Central memory CD4-positive, alpha-beta T cell (primary cell): ENCODE measurements around the gene RIOX2.

Source experiments
- DNase-seq: peaks from one replicate; pipeline ENCODE4 v3.0.0; 2022

Gene RIOX2

DNA sequence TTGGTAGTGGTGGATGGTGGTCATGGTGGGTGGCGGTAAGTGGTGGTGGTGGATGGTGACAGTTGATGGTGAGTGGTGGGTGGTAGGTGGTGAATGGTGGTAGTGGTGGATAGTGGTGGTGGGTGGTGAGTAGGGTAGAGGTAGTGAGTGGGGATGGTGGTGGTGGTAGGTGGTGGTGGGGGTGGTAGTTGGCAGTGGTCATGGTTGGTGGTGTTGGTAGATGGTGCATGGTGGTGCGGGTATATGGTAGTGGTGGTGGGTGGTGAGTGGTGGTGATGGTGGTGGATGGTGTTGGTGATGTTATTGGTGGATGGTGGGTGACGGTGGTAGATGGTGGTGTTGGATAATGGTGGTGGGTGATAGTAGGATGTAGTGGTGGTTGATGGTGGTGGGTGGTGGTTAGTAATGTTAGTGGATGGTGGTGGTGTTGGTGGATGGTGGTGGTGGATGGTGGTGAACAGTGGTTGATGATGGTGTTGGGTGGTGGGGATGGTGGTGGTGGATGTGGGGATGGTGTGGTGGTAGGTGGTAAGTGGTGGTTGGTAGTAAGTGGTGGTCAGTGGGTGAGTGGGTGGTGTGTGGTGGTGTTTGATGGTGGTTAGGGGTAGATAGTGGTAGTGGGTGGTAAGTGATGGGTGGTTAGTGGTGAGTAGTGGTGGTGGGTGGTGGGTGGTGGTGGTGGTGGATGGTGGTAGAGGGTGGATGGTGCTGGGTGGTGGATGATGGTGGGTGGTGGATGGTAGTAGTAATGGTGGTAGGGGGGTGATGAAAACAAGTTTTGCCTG lies 16.7 kb upstream of the RIOX2 start:
- no peak for DNase-seq

DNA sequence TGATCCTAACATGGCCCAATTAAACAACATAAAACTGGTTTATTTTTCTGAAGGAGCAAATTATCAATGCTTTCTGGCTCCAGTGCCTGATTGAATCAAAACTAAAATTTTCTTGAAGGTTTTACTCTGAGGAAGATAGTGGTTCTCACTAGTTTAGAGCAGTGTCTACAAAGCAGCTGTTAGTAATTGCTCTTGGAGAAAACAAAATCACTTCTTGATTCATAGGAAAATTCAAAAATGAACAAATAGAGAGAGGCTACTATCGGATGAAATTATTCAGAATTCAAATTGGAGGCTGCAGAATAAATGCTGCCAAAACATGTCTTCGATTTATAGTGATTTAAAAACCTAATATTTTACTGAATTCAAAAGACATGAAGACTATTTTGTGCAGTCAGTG lies 15.1 kb upstream of the RIOX2 start:
- no peak for DNase-seq

DNA sequence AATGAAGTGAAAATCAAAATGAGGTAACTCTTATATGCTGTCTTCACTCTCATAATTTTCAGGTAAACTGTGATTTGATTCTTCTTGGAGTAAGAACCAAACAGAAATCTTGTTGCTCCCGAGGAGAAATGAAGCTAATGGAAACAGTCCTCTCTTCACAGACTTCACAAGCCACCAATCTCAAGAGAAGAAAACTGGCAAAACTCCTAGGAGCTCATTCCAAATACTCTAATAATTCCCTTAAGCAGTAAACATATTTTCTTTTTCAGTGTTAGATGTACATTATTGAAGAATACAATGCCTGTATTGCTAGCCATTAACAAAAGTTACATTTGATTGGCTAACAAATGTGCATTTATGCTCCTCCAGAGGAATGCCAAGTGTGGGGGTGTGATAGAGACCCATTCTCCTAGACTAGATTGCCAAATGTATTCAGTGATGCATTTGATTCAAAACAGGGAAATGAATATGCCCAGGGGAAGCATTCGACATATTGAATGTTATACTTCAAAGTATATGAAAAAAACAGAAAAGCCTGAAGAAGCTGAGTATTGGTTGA lies 11.8 kb upstream of the RIOX2 start:
- no peak for DNase-seq

DNA sequence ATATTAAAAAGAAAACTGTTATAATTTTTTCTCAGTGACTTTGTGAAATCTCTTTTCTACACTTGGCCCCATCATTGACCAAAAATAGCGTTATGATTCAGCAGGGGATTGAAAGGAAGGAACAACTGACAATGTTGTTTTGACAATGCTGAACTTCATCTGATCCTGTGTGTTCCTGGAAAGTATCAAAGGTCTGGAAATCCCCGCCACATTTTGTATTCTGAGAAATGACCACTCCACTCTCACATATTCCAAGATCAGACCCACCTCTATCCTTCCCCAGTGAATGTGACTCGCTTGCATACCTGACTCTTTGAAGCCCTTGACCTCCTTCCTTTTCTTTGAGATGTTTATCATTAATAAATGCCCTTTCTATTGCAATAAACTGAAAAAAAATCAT lies 9.7 kb upstream of the RIOX2 start:
- DNase-seq: no peak

DNA sequence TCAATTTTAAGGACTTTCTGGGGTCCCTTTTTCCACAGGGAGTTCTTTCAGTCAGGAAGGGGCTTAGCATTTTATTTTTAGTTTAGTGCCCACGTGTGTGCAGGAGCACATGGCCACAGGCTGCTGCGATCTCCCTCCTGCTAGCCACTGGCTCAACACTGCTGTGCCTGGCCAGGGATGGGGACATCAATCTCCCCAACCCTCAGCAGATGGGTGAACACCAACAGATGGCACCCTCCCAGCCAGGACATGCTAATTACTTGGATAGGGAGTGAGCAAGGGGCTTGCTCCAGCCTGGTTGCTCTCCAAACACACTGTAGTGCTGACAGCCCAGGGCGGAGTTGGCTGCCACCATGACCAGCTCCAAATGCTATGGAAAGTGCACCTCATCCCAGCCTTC lies 7.4 kb upstream of the RIOX2 start:
- DNase-seq: no peak

DNA sequence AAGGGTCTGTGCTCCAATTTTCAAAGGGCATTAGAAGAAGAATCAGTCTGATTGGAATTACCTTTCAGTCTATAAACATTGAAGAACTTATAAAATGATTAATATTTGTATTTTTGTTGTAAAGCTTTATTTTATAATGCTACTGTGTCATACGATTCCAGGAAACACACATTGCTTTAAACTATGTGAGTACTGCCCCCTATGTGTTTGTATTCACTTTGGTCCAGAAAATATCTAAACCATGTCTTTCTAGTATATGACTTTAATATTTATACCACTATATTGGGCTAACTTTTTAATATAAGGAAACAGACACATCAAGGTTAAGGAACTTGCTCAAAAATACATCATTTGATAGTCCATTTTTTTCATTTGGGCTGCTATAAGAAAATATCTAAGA lies 3.2 kb upstream of the RIOX2 start:
- no peak for DNase-seq

DNA sequence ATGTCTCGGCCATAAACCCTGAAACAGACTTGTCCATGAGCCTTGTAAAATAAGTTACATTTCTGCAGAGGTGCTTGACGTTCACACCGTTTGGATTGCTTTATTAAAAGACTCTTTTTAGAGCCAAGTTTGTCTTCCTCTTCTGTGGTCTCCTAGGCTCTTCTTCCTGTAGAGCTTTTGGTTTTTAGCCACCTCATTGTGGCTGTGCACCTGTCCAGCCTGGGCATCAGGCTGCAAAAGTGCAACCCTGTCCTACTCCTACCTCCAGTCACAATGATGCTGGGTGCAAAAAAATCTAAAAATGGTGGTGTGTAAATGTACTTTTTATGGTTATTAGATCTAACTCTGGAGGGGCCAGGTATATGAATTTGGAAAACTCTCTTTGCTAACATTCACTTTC lies 2.8 kb upstream of the RIOX2 start:
- no peak for DNase-seq

DNA sequence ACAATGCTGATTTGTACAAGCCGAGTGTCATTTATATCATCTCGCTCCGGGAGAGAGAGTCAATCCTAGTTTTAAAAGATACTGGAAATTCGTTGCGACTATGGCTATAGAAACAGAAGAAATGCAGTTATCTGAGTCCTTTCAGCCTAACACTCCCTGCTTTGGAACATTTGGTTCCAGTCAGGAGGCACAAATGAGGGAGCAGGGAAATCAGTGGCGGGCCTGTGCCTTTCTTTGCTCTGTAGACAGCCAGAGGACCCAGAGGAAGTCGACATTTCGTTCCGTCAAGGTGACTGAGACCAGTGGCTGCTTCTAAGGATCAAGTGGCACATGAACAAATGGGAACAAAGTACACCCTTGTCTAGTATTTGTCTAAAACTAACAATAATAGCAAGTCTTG lies 745 bp upstream of the RIOX2 start:
- no peak for DNase-seq

DNA sequence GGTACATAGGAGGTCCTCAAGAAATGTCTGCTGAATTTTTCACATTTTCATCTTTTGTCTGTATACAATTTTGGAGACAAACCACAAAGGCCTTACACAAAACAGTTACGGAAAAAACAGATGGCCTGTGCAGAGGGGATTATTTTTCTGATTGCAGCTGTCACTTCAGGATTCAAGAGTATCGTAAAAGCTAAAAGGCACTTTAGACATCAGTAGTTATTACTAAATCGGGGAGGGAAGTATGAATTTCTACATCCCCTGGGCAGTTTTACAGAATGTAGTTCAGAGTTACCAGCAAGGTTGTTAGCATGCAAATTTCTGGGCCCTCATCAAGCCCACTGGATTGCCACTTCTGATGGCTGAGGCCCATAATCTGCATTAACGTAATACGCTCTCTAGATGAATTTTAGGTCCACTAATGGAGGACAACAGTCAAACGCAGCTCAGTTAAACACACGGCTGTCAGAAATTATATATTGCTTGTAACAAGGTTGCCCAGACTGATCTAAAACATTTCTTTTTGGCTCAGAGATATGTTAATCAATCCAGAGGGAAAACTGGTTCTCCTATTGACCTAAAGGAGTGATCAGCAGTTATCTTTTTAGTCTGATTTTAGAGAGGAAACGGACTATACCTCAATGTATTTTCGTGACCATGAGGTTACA lies 1.1 kb downstream of the RIOX2 start:
- DNase-seq: no peak

DNA sequence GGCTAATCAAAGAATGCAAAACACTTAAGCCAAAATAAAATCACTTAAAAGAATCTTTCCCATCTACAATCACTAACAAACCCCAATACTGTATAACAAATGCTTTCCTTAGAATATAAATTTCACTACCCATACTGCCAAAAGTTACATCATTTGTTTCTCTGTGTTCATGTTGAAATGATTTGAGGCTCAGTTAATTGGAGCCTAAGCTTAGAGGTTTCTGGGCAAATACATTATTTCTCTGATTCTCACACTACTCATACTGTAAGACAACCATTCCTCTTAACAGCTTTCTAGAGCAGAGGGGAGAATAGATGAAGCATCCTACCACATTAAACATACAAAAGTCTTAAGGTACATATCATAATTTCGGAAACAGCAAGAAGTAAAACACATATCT lies 2.1 kb downstream of the RIOX2 start:
- DNase-seq: no peak

DNA sequence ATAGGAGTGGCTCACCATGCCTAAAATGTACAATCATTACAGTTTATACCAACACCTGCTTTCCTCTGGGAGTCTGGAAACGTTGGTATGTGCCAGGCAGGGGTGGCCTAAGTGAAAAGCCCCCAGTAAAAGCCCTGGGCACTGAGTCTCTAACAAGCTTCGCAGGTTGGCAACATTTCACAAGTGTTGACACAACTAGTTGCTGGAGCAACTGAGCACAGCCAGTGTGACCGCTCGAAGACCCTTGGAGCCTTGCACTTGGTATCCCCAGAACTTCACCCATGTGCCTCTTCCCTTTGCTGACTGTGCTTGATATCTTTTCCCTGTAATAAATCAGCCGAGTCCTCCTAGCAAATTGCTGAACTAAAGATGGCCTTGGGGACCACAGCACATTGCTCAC lies 2.7 kb downstream of the RIOX2 start:
- DNase-seq: no peak

DNA sequence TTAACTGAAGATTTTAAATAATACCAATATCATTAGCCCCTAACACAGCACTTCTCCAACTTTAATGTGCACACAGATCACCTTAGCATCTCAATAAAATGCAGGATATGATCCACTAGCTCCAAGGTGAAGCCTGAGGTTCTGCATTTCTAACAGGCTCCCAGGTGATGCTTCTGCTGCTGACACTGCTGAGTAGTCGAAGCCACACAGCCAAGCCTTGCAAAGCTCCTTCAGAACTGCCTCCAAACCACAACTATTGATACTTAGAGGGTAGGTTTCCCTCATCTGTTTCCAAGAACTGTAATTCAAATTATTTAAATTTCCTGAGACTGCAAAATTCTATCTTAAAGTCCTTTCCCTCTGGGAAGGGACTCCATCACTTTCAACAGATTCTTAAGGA lies 3.9 kb downstream of the RIOX2 start:
- no peak for DNase-seq

DNA sequence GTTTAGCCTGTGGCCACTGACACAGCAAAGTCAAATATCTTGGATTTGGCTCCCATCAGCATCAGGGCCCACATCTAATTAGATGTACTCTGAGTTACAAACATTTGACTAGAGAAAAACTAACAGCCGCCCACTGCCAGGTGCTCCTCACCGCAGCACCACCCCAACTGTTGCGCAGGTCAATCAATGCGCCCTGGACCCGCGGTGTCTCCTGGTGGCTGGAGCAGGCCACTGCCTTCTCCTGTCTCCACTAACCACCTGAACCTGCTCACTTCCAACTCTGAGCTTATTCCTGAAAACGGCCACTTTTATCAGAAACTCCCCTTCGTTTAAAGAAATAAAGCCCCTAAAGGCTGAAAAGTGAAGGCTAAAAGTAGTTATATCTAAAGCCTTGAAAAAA lies 4.3 kb downstream of the RIOX2 start:
- DNase-seq: no peak

DNA sequence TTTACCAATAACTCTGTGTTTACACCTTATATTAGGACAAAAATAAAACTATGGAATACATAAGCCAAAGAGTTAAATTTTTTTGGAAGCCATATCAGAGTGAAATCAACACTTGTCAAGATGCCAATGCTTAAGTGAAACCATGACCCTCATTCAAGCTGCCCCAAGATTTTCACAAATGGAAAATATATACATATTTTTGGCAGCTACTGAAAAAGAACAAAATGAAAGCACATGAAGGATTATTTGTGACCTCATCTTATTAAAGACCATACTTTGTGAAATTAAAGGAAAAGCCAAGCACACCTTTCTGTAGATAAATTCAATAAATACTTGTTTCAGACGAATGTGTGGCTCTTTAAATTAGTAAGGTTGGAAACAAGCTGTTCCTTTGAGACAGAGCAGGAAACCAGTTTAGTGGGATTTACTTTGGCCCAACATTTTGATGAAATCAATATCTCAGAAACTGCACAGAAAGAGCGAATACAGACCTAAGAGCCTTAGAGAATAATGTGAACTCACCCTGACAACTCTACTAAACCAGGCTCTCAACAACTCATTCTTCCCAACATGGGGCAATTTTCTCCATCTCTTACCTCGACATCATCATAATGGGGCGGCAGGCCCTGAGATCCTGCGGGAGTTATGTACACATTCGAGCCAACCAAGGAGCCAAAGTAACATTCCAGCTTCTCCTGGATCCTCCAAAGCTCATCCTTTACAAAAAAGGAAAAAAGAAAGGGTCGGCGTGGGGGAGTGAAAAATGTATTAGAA lies 11.1 kb downstream of the RIOX2 start:
- no peak for DNase-seq

DNA sequence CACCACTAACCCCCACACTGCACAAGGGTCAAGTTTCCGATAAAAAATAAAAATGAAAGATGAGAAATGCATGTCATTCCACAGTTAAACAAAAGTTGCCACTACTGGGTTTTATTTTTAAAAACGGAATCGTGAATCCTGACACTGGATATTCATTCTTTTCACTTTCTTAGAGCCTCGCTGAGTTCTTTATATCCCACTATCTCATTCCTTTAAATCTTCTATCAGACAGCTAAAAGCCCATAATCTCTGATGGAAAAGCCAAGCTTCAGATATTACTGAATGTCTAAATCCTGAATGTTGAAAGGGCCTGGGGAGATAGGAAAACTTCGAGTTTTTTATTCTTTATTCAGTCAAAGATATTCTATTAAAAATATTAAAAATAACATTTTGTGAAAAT lies 11.7 kb downstream of the RIOX2 start:
- DNase-seq: no peak

DNA sequence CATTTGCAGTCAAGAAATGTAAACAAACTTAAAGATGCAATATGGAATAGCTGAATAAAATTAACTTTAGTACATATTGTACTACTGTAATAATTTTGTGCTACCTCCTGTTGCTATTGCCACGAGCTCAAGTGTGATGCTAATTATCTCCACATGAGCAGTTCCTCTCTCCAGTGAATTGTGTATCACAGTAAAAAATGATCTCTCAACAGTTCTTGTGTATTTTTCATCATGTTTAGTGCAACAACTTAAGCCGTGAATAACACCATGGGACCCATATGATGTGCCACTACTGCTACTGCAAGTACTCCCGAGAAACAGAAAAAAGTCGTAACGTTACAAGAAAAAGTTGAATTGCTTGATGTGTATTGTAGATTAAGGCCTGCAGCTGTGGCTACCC lies 12.4 kb downstream of the RIOX2 start:
- DNase-seq: no peak

DNA sequence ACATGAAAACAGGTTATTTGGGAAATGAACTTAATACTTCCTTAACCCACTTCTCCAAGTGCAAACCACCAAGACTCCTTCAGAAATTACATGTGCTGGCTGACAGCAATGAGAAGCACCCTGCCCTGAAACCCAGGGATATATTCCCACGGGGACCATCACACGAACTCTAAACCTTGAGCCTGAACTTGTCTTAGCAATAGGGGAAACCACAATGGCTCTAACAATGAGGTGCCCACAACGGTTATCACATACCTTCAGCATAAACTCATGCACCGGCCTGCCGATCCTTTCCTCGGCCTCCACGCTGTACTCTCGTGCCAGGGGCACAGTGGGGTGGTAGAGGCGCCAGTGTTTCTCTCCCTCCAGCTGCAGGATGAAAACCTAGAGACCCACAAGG lies 13.4 kb downstream of the RIOX2 start:
- no peak for DNase-seq

DNA sequence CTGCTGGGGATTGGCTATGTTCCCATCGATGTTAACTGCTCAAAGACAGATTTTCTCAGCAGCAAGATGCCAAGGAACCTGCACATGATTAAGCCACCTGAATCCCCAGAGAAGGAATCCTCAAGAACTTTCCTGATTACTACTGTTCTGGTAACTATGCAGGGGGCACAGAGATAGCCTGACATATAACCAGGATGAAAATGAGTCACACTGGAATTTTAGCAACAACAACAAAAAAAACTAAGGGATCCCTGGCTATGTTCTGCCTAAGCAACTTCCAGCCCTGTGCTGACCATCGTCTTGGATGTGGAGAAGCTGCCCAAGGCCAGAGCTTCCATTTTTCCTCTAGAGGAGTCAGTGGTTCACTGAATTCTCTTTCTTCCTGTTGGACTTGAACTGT lies 13.8 kb downstream of the RIOX2 start:
- DNase-seq: no peak

DNA sequence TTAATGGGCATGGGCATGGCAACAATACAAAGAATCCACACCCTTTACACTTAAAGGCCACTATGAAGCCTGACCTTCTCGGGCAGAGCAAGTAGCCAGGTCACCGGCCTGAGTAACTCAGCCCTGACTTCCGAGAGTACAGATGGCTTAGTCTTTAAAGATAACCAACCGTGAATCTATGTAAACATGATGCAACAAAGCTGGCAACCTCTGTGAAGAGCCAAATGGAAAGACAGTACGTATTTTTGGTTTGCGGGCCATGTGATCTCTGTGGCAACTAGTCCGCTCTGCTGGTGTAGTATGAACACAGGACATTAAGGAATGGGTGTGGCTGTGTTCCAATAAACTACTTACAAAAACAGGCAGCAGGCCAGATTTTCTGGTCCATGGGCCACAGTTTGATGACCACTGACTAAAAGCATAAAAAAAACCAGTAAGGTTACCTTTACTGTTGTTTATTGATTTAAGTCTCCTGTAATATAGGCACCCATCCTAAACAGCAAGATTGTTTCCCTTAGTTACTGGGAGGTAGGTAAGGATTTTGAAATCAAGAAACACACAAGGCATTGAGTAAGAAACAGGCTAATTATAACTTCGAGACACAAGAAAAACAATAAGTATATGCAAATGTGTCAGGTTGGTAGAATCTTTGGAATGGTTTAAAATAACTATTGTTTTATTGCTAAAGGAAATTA lies 14.5 kb downstream of the RIOX2 start:
- DNase-seq: no peak

DNA sequence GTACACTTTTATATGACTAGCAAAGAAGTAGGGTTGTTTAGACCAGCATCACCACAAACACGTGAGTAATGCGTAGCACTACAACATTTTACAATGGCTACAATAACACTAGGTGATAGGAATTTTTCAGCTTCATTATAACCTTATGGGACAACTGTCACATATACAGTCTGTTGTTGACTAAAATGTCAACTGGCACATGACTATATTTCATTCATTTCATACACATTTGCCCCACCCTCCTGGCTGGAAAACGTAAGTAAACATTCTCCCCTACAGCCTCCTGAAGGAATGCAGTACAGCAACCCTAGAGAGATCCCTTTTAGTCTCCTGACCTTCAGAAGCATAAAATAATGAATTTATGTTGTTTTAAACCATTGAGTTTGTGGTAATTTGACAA lies 16.2 kb downstream of the RIOX2 start:
- no peak for DNase-seq

DNA sequence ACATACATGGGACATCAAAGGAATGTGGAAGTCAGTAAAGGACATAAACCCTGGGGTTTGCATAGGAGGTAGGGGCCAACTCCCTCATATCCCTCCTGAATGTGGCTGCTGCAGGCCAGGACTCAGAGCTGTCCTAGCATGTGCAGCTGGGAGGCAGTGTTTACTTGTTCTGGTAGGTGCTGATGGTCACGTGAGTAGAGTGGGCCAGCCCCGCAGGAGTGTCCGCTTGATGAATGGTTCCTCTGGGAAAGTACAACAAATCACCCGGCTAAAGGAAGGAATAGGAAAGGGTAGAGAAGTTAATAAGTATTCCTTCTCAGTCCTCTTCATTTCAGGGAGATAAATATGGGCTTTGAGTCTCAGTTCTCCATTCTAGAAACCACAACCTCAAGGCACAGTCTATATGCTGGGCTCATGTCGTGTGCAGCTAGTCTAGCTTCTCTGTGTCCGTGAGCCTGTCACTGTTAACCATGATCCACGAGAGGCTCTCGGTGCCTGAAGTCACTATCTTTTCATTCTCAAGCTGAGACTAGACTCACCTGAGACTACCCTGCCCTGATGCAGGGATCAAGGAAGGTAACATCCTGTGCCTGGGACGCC lies 17.9 kb downstream of the RIOX2 start:
- DNase-seq: no peak

DNA sequence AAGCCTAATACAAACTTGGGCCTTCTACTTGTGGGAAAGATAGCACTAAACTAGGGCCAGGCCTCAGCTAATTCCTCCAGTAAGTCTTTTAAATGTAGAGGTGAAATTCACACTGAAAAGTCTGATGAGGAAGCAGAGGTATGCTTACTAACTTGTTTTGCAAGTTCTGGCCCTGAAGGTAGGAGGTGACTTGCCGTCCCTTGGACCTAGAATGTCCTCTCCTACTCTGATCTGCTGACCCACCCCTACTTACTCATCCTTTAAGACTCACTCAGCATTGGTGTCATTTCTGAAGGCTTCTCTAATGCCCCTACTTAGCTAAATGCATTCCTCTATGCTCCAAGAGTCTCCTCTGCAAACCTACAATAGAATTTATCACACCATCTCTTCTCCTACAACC lies 19.4 kb downstream of the RIOX2 start:
- DNase-seq: no peak

DNA sequence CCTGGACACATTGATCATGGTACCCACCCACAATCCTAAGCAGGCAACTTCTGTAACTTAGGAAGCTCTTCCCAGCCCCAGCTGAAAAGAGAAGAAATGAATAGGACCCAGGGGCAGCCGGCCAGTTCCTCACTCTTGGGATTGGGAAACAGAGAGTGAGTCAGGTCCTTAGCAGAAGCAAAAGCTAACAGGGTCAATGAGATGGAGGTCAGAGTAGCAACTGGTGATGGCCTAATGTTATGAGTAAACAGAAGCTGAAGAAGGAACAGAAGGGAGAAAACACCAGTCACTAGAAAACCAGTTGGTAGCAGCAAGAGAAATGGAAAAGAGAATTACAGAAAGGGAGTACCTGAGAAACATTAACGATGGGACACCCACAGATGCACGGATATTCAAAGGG lies 20.0 kb downstream of the RIOX2 start:
- no peak for DNase-seq
